Measurements from ENCODE around the gene IL22RA2.
"Not testable (repeated sequence)": the region's sequence is repeated elsewhere in the genome, so short reads cannot be mapped to it uniquely, and the experiment has no call there.

Gene IL22RA2

GRCh38 chr6:137119196-137120104 lies 54.0 kb downstream of the IL22RA2 start:
- DNase-seq = no peak

- no peak for DNase-seq
Measured at GRCh38 chr6:137117581-137117980, 55.9 kb downstream of the IL22RA2 start.

- DNase-seq = no peak
Measured at GRCh38 chr6:137116807-137117206, 56.6 kb downstream of the IL22RA2 start.

- DNase-seq = no peak
Measured at GRCh38 chr6:137115658-137116057, 57.8 kb downstream of the IL22RA2 start.

- no peak for DNase-seq
Measured at GRCh38 chr6:137112067-137112355, 61.4 kb downstream of the IL22RA2 start.

- no peak for DNase-seq
Measured at GRCh38 chr6:137111296-137112066, 62.0 kb downstream of the IL22RA2 start.

GRCh38 chr6:137107767-137108105 lies 65.7 kb downstream of the IL22RA2 start:
- peak; percentile 31 for DNase-seq

- DNase-seq = not testable (repeated sequence)
Measured at GRCh38 chr6:137107047-137107766, 66.2 kb downstream of the IL22RA2 start.

GRCh38 chr6:137106183-137106582 lies 67.3 kb downstream of the IL22RA2 start:
- DNase-seq = no peak

GRCh38 chr6:137105375-137105774 lies 68.1 kb downstream of the IL22RA2 start:
- DNase-seq = no peak

GRCh38 chr6:137104926-137105325 lies 68.5 kb downstream of the IL22RA2 start:
- DNase-seq = no peak

GRCh38 chr6:137102851-137103492 lies 70.5 kb downstream of the IL22RA2 start:
- peak; percentile 29 for DNase-seq

- peak; percentile 18 for DNase-seq
Measured at GRCh38 chr6:137102050-137102848, 71.2 kb downstream of the IL22RA2 start.

GRCh38 chr6:137099689-137100403 lies 73.6 kb downstream of the IL22RA2 start:
- no peak for DNase-seq

GRCh38 chr6:137097526-137097925 lies 75.9 kb downstream of the IL22RA2 start:
- DNase-seq = no peak

- DNase-seq = peak; percentile 34
Measured at GRCh38 chr6:137097057-137097456, 76.4 kb downstream of the IL22RA2 start.

GRCh38 chr6:137095651-137096238 lies 77.7 kb downstream of the IL22RA2 start:
- peak; percentile 84 for DNase-seq

GRCh38 chr6:137095093-137095492 lies 78.4 kb downstream of the IL22RA2 start:
- no peak for DNase-seq

GRCh38 chr6:137094411-137095008 lies 78.9 kb downstream of the IL22RA2 start:
- DNase-seq = peak; percentile 79
